GM12891 (cell line): ENCODE data around the gene H19.

Source experiments
- POLR2AphosphoS5 ChIP-seq: IDR thresholded peaks from 2 replicates; pipeline ENCODE4 v1.6.1; 2011; ENCODE audit warnings: low read depth, low read length, control low read depth
- SPI1 ChIP-seq: IDR thresholded peaks from 2 replicates; pipeline ENCODE4 v1.6.1; 2011; ENCODE audit warnings: low read depth, low read length, control low read depth
- TAF1 ChIP-seq: IDR thresholded peaks from 2 replicates; pipeline ENCODE4 v1.6.1; 2011; ENCODE audit warnings: low read depth, low read length, control low read depth

- no peak for TF ChIP-seq SPI1
- no peak for TF ChIP-seq POLR2AphosphoS5
- no peak for TF ChIP-seq TAF1
These were observed 14.8 kb upstream of the H19 start for GRCh38 chr11:2012440-2012839.
